ENCODE measurements around the gene HDLBP.
"Not testable (repeated sequence)": the region's sequence is repeated elsewhere in the genome, so short reads cannot be mapped to it uniquely, and the experiment has no call there.

Gene HDLBP

DNA sequence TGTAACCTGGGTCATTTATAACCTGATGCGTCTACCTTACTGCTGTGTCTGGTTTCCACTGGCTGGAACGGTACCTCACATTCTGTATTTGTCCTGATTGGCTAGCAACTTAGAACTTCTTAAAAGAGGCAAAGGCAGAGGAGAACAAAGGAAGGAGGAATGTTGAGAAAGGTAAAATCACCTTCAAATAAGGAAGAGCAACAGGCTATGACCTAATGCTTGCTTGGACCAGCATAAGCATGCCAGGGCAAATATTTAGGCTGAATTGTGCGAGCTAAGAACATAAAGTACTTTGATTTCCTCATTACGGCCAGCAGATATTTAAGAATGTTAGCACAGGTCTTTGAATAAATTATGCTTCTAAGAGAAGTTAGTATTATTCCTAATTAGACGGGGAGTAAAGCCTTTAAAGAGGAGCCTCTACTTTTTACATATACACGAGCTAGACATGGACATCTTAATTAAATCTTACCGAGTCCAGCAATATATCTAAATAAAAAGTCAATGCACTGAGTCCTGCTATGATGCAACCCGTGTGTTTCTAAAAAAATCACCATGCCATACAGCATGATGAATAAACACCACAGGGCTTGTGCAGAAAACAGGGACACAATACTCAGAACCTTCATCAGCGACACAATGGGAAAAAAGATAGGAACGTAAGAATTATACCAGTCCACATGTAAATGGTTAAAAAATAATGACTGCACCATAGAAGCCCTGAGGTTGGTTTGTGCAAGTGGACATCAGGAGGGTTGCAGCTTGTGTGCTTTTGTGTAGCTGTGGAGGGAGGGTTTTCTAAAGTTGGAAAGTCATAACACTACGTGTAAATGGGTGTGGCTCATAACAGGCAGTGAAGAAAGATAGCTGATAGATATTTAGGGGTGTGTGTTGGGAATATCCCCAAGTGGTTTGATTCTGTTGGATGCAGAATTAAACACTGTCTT lies 14.5 kb upstream of the HDLBP start:
- H3K36me3 ChIP-seq (ENCODE audit: insufficient read depth, low read length), result peaks cover 76% of the 10 kb centered on the region

DNA sequence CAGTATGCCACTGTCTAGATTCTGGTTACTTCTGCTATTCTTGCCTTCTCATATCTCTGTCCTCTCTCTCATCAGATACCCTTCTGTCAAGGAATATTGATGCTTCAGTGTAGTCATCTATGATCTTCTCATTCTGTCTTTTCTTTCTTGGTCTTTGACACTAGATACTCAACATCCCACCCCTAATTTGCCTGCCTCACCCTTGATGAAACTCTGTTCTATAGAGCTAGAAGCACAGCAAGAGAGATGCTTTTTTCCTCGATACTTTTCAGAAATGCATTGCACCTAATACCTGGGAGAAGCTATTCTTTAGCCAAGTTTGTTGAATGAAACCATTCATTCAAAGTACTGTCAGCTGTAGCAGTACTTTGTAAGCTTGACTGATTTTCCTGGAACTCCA lies 9.8 kb upstream of the HDLBP start:
- Histone ChIP-seq H3K4me3 (ENCODE audit: low read length) (no peak overlapping the region), H3K9me3 (replicated peaks; ENCODE audit: low read length) (no peaks in the 10 kb centered on the region), H3K9ac (ENCODE audit: low read depth, low read length) (no peak overlapping the region), H3K4me1 (ENCODE audit: control insufficient read depth, insufficient read depth, low read length) (peaks cover 33% of the 10 kb centered on the region), H3K4me2 (ENCODE audit: low read length) (no peak overlapping the region), H3K36me3 (ENCODE audit: insufficient read depth, low read length) (peaks cover 51% of the 10 kb centered on the region), H3K27me3 (ENCODE audit: control insufficient read depth, insufficient read depth, low read length) (no peaks in the 10 kb centered on the region)

More for the DNA sequence above, 14.5 kb upstream of the HDLBP start:
- no peaks in the 10 kb centered on the region for H3K27me3 ChIP-seq (ENCODE audit: control insufficient read depth, insufficient read depth, low read length)
- H3K4me2 ChIP-seq (ENCODE audit: low read length), result no peak overlapping the region
- no peaks in the 10 kb centered on the region for H3K9me3 ChIP-seq (replicated peaks; ENCODE audit: low read length)
- H3K4me3 ChIP-seq (ENCODE audit: low read length), result no peak overlapping the region
- H3K4me1 ChIP-seq (ENCODE audit: control insufficient read depth, insufficient read depth, low read length), result no peaks in the 10 kb centered on the region
- H3K9ac ChIP-seq (ENCODE audit: low read depth, low read length), result no peak overlapping the region

DNA sequence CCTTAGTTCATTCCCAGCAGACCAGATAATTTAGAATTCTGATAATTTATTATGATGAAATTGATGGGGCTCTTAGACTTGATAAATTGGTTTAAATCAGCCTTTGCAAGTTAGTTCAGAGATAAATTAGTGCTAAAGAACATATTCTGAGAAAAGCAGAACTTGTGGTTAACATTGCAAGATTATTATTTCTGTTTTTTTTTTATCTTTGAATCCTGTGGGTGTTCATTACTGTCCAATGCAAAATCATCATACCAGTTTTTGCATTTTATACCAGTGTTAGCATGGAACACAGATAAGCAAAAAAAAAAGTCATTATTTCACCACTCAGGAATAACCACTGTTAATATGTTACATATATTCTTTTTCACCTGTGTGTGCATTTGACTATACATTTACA lies 9.3 kb upstream of the HDLBP start:
- H3K9ac ChIP-seq (ENCODE audit: low read depth, low read length), result no peak overlapping the region
- H3K9me3 ChIP-seq (replicated peaks; ENCODE audit: low read length), result no peaks in the 10 kb centered on the region
- H3K4me3 ChIP-seq (ENCODE audit: low read length), result no peak overlapping the region
- H3K36me3 ChIP-seq (ENCODE audit: insufficient read depth, low read length), result peaks cover 46% of the 10 kb centered on the region
- no peaks in the 10 kb centered on the region for H3K27me3 ChIP-seq (ENCODE audit: control insufficient read depth, insufficient read depth, low read length)
- peak overlapping the region; percentile 35 for H3K4me2 ChIP-seq (ENCODE audit: low read length)
- peaks cover 37% of the 10 kb centered on the region for H3K4me1 ChIP-seq (ENCODE audit: control insufficient read depth, insufficient read depth, low read length)

DNA sequence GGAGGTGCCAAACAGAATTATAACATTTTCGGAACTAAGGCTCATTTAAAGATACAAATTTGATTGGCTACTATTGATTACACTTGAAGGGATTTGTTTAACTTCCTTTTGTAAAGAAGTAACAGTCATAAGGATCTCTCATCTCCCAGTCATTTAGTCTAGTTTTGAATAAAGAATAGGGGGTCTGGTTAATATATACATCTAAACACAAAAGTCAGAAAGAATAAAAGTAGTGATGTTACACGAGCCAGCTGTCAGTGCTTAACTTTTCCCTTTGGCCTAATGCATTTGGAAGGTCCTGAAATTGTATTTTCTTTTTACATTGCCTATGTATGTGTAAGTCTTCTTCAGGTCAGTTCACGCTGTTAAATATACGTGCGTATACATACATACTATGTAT lies 8.3 kb upstream of the HDLBP start:
- Histone ChIP-seq H3K4me3 (ENCODE audit: low read length) (no peak overlapping the region), H3K27me3 (ENCODE audit: control insufficient read depth, insufficient read depth, low read length) (no peaks in the 10 kb centered on the region), H3K4me2 (ENCODE audit: low read length) (peak overlapping the region; percentile 35), H3K9me3 (replicated peaks; ENCODE audit: low read length) (no peaks in the 10 kb centered on the region), H3K9ac (ENCODE audit: low read depth, low read length) (no peak overlapping the region), H3K36me3 (ENCODE audit: insufficient read depth, low read length) (peaks cover 42% of the 10 kb centered on the region), H3K4me1 (ENCODE audit: control insufficient read depth, insufficient read depth, low read length) (peaks cover 46% of the 10 kb centered on the region)

- H3K9ac ChIP-seq (ENCODE audit: low read depth, low read length), result peak overlapping the region; percentile 25
- H3K4me3 ChIP-seq (ENCODE audit: low read length), result no peak overlapping the region
- no peaks in the 10 kb centered on the region for H3K9me3 ChIP-seq (replicated peaks; ENCODE audit: low read length)
- H3K27me3 ChIP-seq (ENCODE audit: control insufficient read depth, insufficient read depth, low read length), result no peaks in the 10 kb centered on the region
- H3K36me3 ChIP-seq (ENCODE audit: insufficient read depth, low read length), result peaks cover 35% of the 10 kb centered on the region
- peak overlapping the region; percentile 60 for H3K4me2 ChIP-seq (ENCODE audit: low read length)
- H3K4me1 ChIP-seq (ENCODE audit: control insufficient read depth, insufficient read depth, low read length), result peaks cover 57% of the 10 kb centered on the region
Observed at GRCh38 chr2:241321886-241322285, 6.4 kb upstream of the HDLBP start.

GRCh38 chr2:241321033-241321432 lies 5.6 kb upstream of the HDLBP start:
- H3K36me3 ChIP-seq (ENCODE audit: insufficient read depth, low read length), result peaks cover 28% of the 10 kb centered on the region
- H3K9ac ChIP-seq (ENCODE audit: low read depth, low read length), result peak overlapping the region; percentile 25
- no peak overlapping the region for H3K4me3 ChIP-seq (ENCODE audit: low read length)
- peak overlapping the region; percentile 60 for H3K4me2 ChIP-seq (ENCODE audit: low read length)
- no peaks in the 10 kb centered on the region for H3K9me3 ChIP-seq (replicated peaks; ENCODE audit: low read length)
- peaks cover 57% of the 10 kb centered on the region for H3K4me1 ChIP-seq (ENCODE audit: control insufficient read depth, insufficient read depth, low read length)
- H3K27me3 ChIP-seq (ENCODE audit: control insufficient read depth, insufficient read depth, low read length), result no peaks in the 10 kb centered on the region

DNA sequence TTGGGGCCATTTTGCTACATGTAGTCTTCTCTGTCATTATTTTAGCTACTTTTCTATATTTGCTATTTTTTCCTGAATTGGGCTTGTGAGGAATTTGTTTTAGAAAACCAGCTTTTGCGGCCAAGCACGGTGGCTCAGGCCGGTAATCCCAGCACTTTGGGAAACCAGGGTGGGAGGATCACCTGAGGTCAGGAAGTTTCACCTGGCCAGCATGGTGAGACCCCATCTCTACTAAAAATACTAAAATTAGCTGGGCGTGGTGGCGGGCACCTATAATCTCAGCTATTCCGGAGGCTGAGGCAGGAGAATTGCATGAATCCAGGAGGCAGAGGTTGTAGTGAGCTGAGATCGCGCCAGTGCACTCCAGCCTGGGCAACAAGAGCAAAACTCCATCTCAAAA lies 4.9 kb upstream of the HDLBP start:
- Histone ChIP-seq H3K4me2 (ENCODE audit: low read length) (peak overlapping the region; percentile 60), H3K27me3 (ENCODE audit: control insufficient read depth, insufficient read depth, low read length) (no peaks in the 10 kb centered on the region), H3K9ac (ENCODE audit: low read depth, low read length) (no peak overlapping the region), H3K4me3 (ENCODE audit: low read length) (no peak overlapping the region), H3K36me3 (ENCODE audit: insufficient read depth, low read length) (peaks cover 21% of the 10 kb centered on the region), H3K9me3 (replicated peaks; ENCODE audit: low read length) (no peaks in the 10 kb centered on the region), H3K4me1 (ENCODE audit: control insufficient read depth, insufficient read depth, low read length) (peaks cover 57% of the 10 kb centered on the region)

GRCh38 chr2:241318830-241319229 lies 3.4 kb upstream of the HDLBP start:
- peak overlapping the region; percentile 93 for H3K4me2 ChIP-seq (ENCODE audit: low read length)
- peaks cover 49% of the 10 kb centered on the region for H3K4me1 ChIP-seq (ENCODE audit: control insufficient read depth, insufficient read depth, low read length)
- not testable (repeated sequence) for H3K27me3 ChIP-seq (ENCODE audit: control insufficient read depth, insufficient read depth, low read length); H3K9ac ChIP-seq (ENCODE audit: low read depth, low read length); H3K4me3 ChIP-seq (ENCODE audit: low read length); H3K9me3 ChIP-seq (replicated peaks; ENCODE audit: low read length)
- peaks cover 10% of the 10 kb centered on the region for H3K36me3 ChIP-seq (ENCODE audit: insufficient read depth, low read length)

DNA sequence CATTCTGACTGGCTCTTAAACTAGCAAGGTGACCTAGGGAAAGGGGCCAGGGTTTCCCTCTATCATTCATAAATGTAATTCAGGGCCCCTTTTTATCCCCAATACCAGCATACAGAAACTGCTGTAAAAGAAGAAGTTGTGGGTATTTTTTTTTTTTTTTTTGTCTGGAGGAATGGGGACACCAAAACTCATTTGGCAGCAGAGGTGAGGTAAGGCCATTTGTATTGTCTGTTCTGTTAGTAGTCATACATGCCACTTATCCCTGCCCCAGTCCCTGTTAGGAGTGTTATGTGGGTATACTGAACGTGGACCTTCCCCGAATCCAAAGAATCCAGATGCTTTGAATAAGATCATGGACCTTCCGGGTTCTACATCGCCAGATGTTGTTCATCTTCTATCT lies 1.9 kb upstream of the HDLBP start:
- peaks cover 60% of the 10 kb centered on the region for H3K4me1 ChIP-seq (ENCODE audit: control insufficient read depth, insufficient read depth, low read length)

DNA sequence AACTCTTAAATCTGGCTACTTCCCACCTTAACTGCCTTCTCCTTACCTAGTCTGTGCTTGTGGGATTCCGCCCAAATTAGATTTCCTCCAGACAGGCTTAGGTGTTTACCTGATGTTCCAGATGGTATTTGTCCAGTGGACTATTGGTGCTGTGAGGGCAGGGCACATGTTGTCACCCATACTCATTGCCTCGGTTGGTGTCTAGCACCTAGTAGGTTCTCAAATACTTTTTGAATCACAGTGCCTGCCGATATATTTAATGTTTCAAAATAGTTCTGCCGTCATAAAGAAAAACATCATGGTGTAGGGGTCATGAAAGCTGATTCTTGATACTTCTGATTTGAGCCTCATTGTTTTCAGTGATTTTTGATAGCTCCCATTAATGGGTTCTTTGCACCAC lies 1.4 kb upstream of the HDLBP start:
- Histone ChIP-seq H3K4me2 (ENCODE audit: low read length) (peak overlapping the region; percentile 93), H3K9ac (ENCODE audit: low read depth, low read length) (peak overlapping the region; percentile 97), H3K27me3 (ENCODE audit: control insufficient read depth, insufficient read depth, low read length) (no peaks in the 10 kb centered on the region), H3K36me3 (ENCODE audit: insufficient read depth, low read length) (peaks cover 8% of the 10 kb centered on the region), H3K4me3 (ENCODE audit: low read length) (peak overlapping the region; percentile 99), H3K4me1 (ENCODE audit: control insufficient read depth, insufficient read depth, low read length) (peaks cover 62% of the 10 kb centered on the region), H3K9me3 (replicated peaks; ENCODE audit: low read length) (no peaks in the 10 kb centered on the region)

More for the DNA sequence above, 1.9 kb upstream of the HDLBP start:
- Histone ChIP-seq H3K36me3 (ENCODE audit: insufficient read depth, low read length) (peaks cover 10% of the 10 kb centered on the region), H3K9ac (ENCODE audit: low read depth, low read length) (peak overlapping the region; percentile 97), H3K27me3 (ENCODE audit: control insufficient read depth, insufficient read depth, low read length) (no peaks in the 10 kb centered on the region), H3K9me3 (replicated peaks; ENCODE audit: low read length) (no peaks in the 10 kb centered on the region), H3K4me3 (ENCODE audit: low read length) (peak overlapping the region; percentile 99), H3K4me2 (ENCODE audit: low read length) (peak overlapping the region; percentile 93)

DNA sequence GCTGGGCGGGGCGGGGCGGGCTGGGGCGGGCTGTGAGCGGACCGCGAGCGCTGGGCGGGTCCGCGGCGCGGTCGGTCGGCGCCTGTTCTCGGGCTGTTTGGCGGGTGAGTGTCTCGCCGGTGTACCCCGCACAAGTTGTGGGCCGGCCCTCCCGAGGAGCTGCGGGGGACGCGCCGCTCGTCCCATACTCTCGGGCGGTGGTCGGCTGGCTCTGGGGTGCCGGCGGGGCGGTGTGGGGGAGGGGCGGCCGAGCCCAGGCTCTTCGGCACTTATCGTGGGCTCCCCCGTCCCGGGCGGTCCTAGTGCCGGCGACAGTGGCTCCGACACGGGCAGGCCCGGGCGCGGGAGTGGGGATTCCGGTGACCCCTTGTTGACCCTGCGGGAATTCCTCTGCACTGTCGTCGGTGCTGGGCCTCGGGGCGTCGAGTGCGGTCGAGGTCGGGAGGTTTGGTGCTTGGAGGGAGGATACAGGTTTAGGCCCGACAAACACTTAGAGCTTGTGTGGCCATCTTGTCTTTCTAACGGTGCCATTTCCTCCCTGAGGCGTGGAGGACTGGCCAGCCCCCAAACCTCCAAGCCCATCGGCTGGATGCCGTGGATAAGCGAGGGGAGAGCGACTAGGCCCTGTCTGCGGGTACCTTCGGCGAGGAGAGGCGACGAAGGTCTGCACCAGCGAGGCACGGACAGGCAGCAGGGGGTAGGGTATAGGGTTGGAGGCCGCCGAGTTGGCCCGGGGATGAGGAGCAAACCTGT lies 583 bp upstream of the HDLBP start, which contains the start of gene SEPTIN2:
Gene SEPTIN2, plus strand, starts transcription at position 47 of the 753 bp plus-strand sequence. CDS start 8,308 bp downstream, outside the sequence.
- no peaks in the 10 kb centered on the region for H3K27me3 ChIP-seq (ENCODE audit: control insufficient read depth, insufficient read depth, low read length)
- H3K9me3 ChIP-seq (replicated peaks; ENCODE audit: low read length), result no peaks in the 10 kb centered on the region
- H3K4me2 ChIP-seq (ENCODE audit: low read length), result peak within 1 kb of the TSS; percentile 93
- peaks cover 62% of the 10 kb centered on the region for H3K4me1 ChIP-seq (ENCODE audit: control insufficient read depth, insufficient read depth, low read length)
- H3K36me3 ChIP-seq (ENCODE audit: insufficient read depth, low read length), result peaks cover 6% of the 10 kb centered on the region
- H3K9ac ChIP-seq (ENCODE audit: low read depth, low read length), result peak within 1 kb of the TSS; percentile 99
- peak within 1 kb of the TSS; percentile 99 for H3K4me3 ChIP-seq (ENCODE audit: low read length)

Measured in skeletal muscle satellite cell (primary cell).